CD4-positive, alpha-beta memory T cell (primary cell): ENCODE data around the gene FNBP1. TPM values are rescaled to one million over a fixed set of nuclear protein-coding genes. Genes with fewer than 3 reads are reported as not detected.
"Not testable (repeated sequence)": the region's sequence is repeated elsewhere in the genome, so short reads cannot be mapped to it uniquely, and the experiment has no call there.

Source experiments
- CTCF ChIA-PET: fragments of 350-600 bp; sonication (Branson Sonifier 250); formaldehyde crosslinking; loops from one replicate; lab custom pipeline; 2021; ENCODE audit warnings: inconsistent platforms; ENCODE audit not compliant: partially characterized antibody; lab: Charles Lee
- POLR2A ChIA-PET: fragments of 350-600 bp; sonication (Branson Sonifier 250); formaldehyde crosslinking; loops from one replicate; lab custom pipeline; 2021; ENCODE audit not compliant: partially characterized antibody; lab: Charles Lee
- DNase-seq, 5 donors: peaks; one replicate each; pipeline versions ENCODE4 v3.0.0 to v3.0.0-alpha.2; 2020 to 2022; ENCODE audit warnings: mixed read lengths in 1 of 5
- H3K27ac ChIP-seq: one replicate; pipeline ENCODE4 v1.7.0; 2013; ENCODE audit warnings: low read depth, low read length
- H3K27me3 ChIP-seq: 2 replicates; pipeline ENCODE4 v1.7.0; 2013; ENCODE audit warnings: mild to moderate bottlenecking, low read length, moderate library complexity; ENCODE audit not compliant: insufficient read depth
- H3K36me3 ChIP-seq: 2 replicates; pipeline ENCODE4 v1.7.0; 2013; ENCODE audit warnings: mild to moderate bottlenecking, low read length, moderate library complexity; ENCODE audit not compliant: insufficient read depth
- H3K4me1 ChIP-seq: 2 replicates; pipeline ENCODE4 v1.7.0; 2013; ENCODE audit warnings: mild to moderate bottlenecking, low read length, moderate library complexity; ENCODE audit not compliant: insufficient read depth
- H3K4me3 ChIP-seq, 2 donors: one replicate each; pipeline ENCODE4 v1.7.0; 2013; ENCODE audit warnings: low read length in 2 of 2, mild to moderate bottlenecking in 1 of 2
- H3K9me3 ChIP-seq, 2 donors: one replicate each; pipeline ENCODE4 v1.7.0; 2013; ENCODE audit warnings: low read length in 2 of 2, control low read depth in 1 of 2; ENCODE audit not compliant: control insufficient read depth in 1 of 2
- H3K27ac Mint-ChIP-seq, 7 donors: one replicate each; pipeline ENCODE4 v1.8.0; 2020 to 2021; ENCODE audit warnings: mixed read lengths in 7 of 7, mild to moderate bottlenecking in 6 of 7, inconsistent platforms in 3 of 7, moderate library complexity in 3 of 7
- H3K27me3 Mint-ChIP-seq, 2 donors: one replicate each; pipeline ENCODE4 v1.8.0; 2020 to 2021; ENCODE audit warnings: mixed read lengths in 2 of 2
- H3K36me3 Mint-ChIP-seq, 2 donors: one replicate each; pipeline ENCODE4 v1.8.0; 2020 to 2021; ENCODE audit warnings: mixed read lengths in 2 of 2, inconsistent platforms in 1 of 2, mild to moderate bottlenecking in 1 of 2
- H3K4me1 Mint-ChIP-seq, 4 donors: one replicate each; pipeline ENCODE4 v1.8.0; 2020 to 2021; ENCODE audit warnings: mixed read lengths in 4 of 4, mild to moderate bottlenecking in 1 of 4
- H3K4me3 Mint-ChIP-seq, 8 donors: one replicate each; pipeline ENCODE4 v1.8.0; 2020 to 2021; ENCODE audit warnings: mixed read lengths in 8 of 8, mild to moderate bottlenecking in 7 of 8, moderate library complexity in 6 of 8, inconsistent platforms in 3 of 8
- H3K9me3 Mint-ChIP-seq, 8 donors: one replicate each; pipeline ENCODE4 v1.8.0; 2020 to 2021; ENCODE audit warnings: mixed read lengths in 8 of 8, mild to moderate bottlenecking in 5 of 8, inconsistent platforms in 3 of 8, moderate library complexity in 1 of 8
- intact Hi-C: fragments of 100-400 bp; cut with micrococcal nuclease; formaldehyde crosslinking; loops from one replicate; pipeline ENCODE4 v1.15.1; 2023
- polyA plus RNA-seq, 2 donors: library from polyadenylated mRNA; unstranded; fragments of 300-500 nt; fragmentation: Illumina TruSeq; gene quantifications; one replicate each; pipeline ENCODE4 v1.2.3, GENCODE V29; 2021
- total RNA-seq, 2 experiments: library from RNA; stranded (reverse); gene quantifications; one replicate each; pipeline ENCODE4 v1.2.3, GENCODE V29; 2021

The FNBP1 gene
- total and polyA plus RNA-seq, 4 experiments from 2014 or later, result 143 to 202 (median 181) TPM

DNA sequence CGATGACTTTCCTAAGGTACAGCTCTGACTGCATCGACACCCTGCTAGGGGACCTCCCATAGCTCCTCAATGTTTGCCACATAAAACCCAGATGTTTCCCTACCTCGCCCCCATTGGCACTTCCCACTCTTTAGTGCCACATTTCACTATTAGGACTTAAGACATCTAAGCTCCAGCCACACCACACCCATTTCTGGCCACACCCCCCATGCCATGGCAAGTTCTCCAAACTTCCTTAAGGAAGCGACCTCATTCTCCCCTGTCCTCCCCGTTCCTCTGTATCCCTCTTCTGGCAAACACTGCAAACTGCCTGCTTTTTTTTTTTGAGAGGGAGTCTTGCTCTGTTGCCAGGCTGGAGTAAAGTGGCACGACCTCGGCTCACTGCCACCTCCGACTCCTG, 144.8 kb downstream of the FNBP1 start:
- peak in 1 of 5 donors; percentile 12 for DNase-seq
- ChIA-PET CTCF (interaction anchor here (1.1 to 2.1 kb wide), 3 partner anchors 12 to 201 kb away, joined by 3 to 10 read pairs (median 5); no protein-coding TSS in a partner anchor), POLR2A (interaction anchor here (0.7 to 2.6 kb wide), 7 partner anchors 10 to 91 kb away, joined by 3 to 17 read pairs (median 4); partner anchors contain the start of gene C9orf78)
- Mint-ChIP-seq H3K9me3 (peaks cover 0 to 1% (median 0%) of the 10 kb centered on the region in 8 donors), H3K27ac (peak overlapping the region; percentile 48 to 94 (median 89)), H3K36me3 (peaks cover 63 to 84% of the 10 kb centered on the region in 2 donors), H3K27me3 (no peaks in the 10 kb centered on the region), H3K4me1 (peaks cover 29 to 62% (median 44%) of the 10 kb centered on the region in 4 donors), H3K4me3 (peak overlapping the region in 2 of 8 donors; percentile 25 to 32)
- H3K4me3 ChIP-seq, result no peak overlapping the region
- H3K4me1 ChIP-seq, result peaks cover 40% of the 10 kb centered on the region
- intact Hi-C loops, result no loop called here
- no peak overlapping the region for H3K27ac ChIP-seq
- peaks cover 48% of the 10 kb centered on the region for H3K36me3 ChIP-seq
- H3K27me3 ChIP-seq, result no peaks in the 10 kb centered on the region
- H3K9me3 ChIP-seq, result no peaks in the 10 kb centered on the region

- no peak for DNase-seq
- H3K27me3 Mint-ChIP-seq, result no peaks in the 10 kb centered on the region
- peak overlapping the region in 3 of 8 donors; percentile 4 to 52 (median 10) for H3K4me3 Mint-ChIP-seq
- peak overlapping the region; percentile 72 to 100 (median 95) for H3K27ac Mint-ChIP-seq
- no peaks in the 10 kb centered on the region for H3K9me3 ChIP-seq
- H3K4me1 ChIP-seq, result peaks cover 49% of the 10 kb centered on the region
- H3K27me3 ChIP-seq, result no peaks in the 10 kb centered on the region
- peaks cover 58 to 79% of the 10 kb centered on the region in 2 donors for H3K36me3 Mint-ChIP-seq
- peaks cover 41% of the 10 kb centered on the region for H3K36me3 ChIP-seq
- ChIA-PET POLR2A (interaction anchor here (0.8 to 2.6 kb wide), 7 partner anchors 9 to 109 kb away, joined by 3 to 17 read pairs (median 4); partner anchors contain the start of gene C9orf78), CTCF (interaction anchor here (1.1 to 2.1 kb wide), 3 partner anchors 11 to 202 kb away, joined by 3 to 10 read pairs (median 5); no protein-coding TSS in a partner anchor)
- intact Hi-C loops, result no loop called here
- no peak overlapping the region for H3K4me3 ChIP-seq
- no peak overlapping the region for H3K27ac ChIP-seq
- peaks cover 0 to 2% (median 0%) of the 10 kb centered on the region in 8 donors for H3K9me3 Mint-ChIP-seq
- peaks cover 34 to 65% (median 50%) of the 10 kb centered on the region in 4 donors for H3K4me1 Mint-ChIP-seq
These were observed 145.7 kb downstream of the FNBP1 start for GRCh38 chr9:129897263-129897662.

DNA sequence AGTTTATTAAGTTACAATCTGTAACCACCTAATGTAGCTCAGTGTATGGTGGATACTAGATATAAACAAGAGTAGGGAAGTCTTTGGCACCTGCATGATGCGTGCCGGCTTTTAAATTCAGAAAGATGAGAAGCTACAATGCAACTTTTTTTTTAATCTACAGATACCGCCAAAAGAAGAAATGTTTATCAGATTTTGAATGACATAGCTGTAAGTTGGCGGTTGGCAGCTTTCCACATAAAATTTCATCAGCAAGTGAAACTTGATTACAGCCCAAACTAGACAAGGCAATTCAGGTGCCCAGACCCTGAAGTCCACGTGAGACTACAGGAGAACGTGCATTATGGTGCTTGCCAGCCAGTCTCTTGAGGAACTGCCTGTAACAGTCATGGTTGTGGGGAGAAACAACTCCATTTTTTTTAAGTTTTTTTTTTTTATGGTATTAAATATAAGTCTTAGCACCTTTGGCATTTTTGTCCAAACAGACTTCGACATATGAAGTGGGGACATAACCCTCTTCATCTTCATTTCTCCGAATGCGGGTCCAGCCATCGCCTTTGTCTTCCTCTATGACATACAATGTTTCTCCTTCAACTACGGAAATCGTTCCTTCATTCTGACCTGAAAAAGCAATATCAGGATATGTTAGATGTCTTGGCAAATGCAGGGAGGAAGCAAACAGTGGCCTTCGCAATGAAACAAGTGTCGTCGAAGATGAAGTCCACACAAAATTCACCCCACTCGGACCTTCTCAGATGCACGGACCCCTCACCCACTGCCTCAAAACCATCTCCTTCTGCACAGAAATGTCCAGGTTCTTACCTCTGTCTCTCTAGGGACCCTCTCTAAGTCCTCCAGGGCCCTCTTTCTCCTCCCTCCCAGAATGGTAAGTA, 147.4 kb downstream of the FNBP1 start:
- ChIA-PET CTCF (interaction anchor here (0.8 to 1.4 kb wide), 9 partner anchors 9 to 157 kb away, joined by 3 to 8 read pairs (median 3); no protein-coding TSS in a partner anchor), POLR2A (interaction anchor here (0.7 to 18.1 kb wide), 16 partner anchors 10 to 270 kb away, joined by 3 to 423 read pairs (median 4); partner anchors contain the start of genes C9orf78, FNBP1 and USP20)
- no peak overlapping the region for H3K4me3 ChIP-seq
- intact Hi-C loops, result loop anchor here (1.0 kb wide), 1 partner anchor 9 kb away; no protein-coding TSS in a partner anchor
- Mint-ChIP-seq H3K27ac (peak overlapping the region; percentile 90 to 100 (median 97)), H3K4me3 (peak overlapping the region; percentile 10 to 75 (median 62)), H3K9me3 (peaks cover 0 to 4% (median 0%) of the 10 kb centered on the region in 8 donors), H3K27me3 (no peaks in the 10 kb centered on the region), H3K36me3 (peaks cover 55 to 72% of the 10 kb centered on the region in 2 donors), H3K4me1 (peaks cover 42 to 78% (median 62%) of the 10 kb centered on the region in 4 donors)
- peaks cover 27% of the 10 kb centered on the region for H3K36me3 ChIP-seq
- H3K4me1 ChIP-seq, result peaks cover 66% of the 10 kb centered on the region
- peak; percentile 64 to 90 (median 69) for DNase-seq
- no peaks in the 10 kb centered on the region for H3K9me3 ChIP-seq
- no peaks in the 10 kb centered on the region for H3K27me3 ChIP-seq
- peak overlapping the region; percentile 62 for H3K27ac ChIP-seq

DNA sequence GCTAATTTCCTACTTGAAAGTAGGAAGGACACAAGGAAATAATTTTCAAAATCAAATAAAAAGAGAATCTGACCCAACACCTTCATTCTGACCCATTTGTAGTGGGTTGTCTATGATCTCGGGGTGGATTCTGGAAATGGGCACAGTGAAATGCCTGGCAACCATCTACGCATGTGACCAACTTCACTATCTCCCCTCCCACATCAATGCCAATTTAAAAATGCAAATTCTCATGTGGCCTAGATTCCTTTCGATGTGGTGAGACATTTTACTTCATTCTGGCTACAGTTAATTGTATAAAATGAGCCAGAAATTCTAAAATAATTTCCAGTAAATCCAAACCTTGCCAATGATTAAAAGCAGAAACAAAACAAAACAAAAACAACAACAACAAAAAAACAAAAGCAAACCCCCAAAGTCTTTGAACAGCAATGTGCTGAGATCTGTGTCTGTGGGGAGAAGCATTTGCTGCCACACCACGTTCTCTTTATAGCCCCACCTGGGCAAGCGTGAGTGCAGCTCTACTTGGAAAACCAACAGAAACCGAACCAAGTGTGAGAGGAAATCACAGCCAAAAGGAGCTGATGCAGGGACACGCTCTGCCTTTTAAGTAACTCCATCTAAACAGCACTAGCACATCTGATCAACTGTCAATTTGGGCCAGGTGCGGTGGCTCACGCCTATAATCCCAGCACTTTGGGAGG, 148.7 kb downstream of the FNBP1 start:
- Mint-ChIP-seq H3K36me3 (peaks cover 51 to 65% of the 10 kb centered on the region in 2 donors), H3K27me3 (no peaks in the 10 kb centered on the region), H3K4me3 (peak overlapping the region; percentile 17 to 75 (median 69)), H3K27ac (peak overlapping the region; percentile 90 to 100 (median 97)), H3K4me1 (peaks cover 49 to 91% (median 72%) of the 10 kb centered on the region in 4 donors), H3K9me3 (peaks cover 0 to 6% (median 0%) of the 10 kb centered on the region in 8 donors)
- peak; percentile 71 to 77 (median 75) for DNase-seq
- peaks cover 77% of the 10 kb centered on the region for H3K4me1 ChIP-seq
- POLR2A ChIA-PET, result interaction anchor here (1.2 to 18.1 kb wide), 13 partner anchors 9 to 146 kb away, joined by 3 to 423 read pairs (median 5); partner anchors contain the start of genes C9orf78, FNBP1 and USP20
- peak overlapping the region; percentile 62 for H3K27ac ChIP-seq
- CTCF ChIA-PET, result interaction anchor here (0.7 to 1.4 kb wide), 6 partner anchors 8 to 159 kb away, joined by 3 to 8 read pairs (median 3); no protein-coding TSS in a partner anchor
- H3K4me3 ChIP-seq, result peak overlapping the region in 1 of 2 donors; percentile 0
- no peaks in the 10 kb centered on the region for H3K27me3 ChIP-seq
- intact Hi-C loops, result no loop called here
- peaks cover 15% of the 10 kb centered on the region for H3K36me3 ChIP-seq
- no peaks in the 10 kb centered on the region for H3K9me3 ChIP-seq

DNA sequence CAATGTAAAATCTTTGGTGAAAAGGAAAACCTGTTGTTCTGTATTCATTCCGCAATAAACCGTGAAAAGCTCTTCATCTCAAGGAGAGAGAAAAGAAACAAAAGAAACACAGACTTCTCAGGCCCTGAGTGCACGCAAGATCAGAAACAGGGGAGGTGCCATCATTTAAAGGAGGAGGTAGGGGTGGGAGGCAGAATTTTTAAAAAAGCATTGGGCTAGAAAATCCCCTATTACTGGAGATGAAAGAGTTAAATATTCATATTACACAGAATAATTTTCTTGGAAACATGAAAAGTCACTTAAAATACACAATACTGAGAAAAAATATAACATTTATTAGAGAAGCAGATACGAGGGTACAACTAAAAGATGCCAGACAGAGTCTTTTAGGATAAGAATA, 151.4 kb downstream of the FNBP1 start:
- peak in 3 of 5 donors; percentile 18 to 32 (median 18) for DNase-seq
- POLR2A ChIA-PET, result interaction anchor here (1.1 to 18.1 kb wide), 12 partner anchors 12 to 149 kb away, joined by 3 to 423 read pairs (median 19); partner anchors contain the start of genes C9orf78, FNBP1 and USP20
- Mint-ChIP-seq H3K36me3 (peaks cover 33 to 63% of the 10 kb centered on the region in 2 donors), H3K4me1 (peaks cover 55 to 98% (median 79%) of the 10 kb centered on the region in 4 donors), H3K27ac (peak overlapping the region; percentile 99 to 100 (median 100)), H3K27me3 (no peaks in the 10 kb centered on the region), H3K4me3 (peak overlapping the region; percentile 85 to 98 (median 93)), H3K9me3 (peaks cover 0 to 10% (median 0%) of the 10 kb centered on the region in 8 donors)
- no peaks in the 10 kb centered on the region for H3K9me3 ChIP-seq
- peak overlapping the region; percentile 8 to 42 for H3K4me3 ChIP-seq
- intact Hi-C loops, result no loop called here
- H3K4me1 ChIP-seq, result peaks cover 95% of the 10 kb centered on the region
- peak overlapping the region; percentile 98 for H3K27ac ChIP-seq
- CTCF ChIA-PET, result interaction anchor here (1.1 to 1.2 kb wide), 2 partner anchors 13 to 45 kb away, joined by 3 to 4 read pairs; no protein-coding TSS in a partner anchor
- no peaks in the 10 kb centered on the region for H3K27me3 ChIP-seq
- no peaks in the 10 kb centered on the region for H3K36me3 ChIP-seq

- Histone ChIP-seq H3K27ac (peak overlapping the region; percentile 98), H3K4me3 (peak overlapping the region; percentile 8 to 42), H3K4me1 (peaks cover 93% of the 10 kb centered on the region)
- H3K27me3 ChIP-seq, intact Hi-C loops, H3K9me3 ChIP-seq, H3K36me3 ChIP-seq, H3K9me3 Mint-ChIP-seq, H3K27me3 Mint-ChIP-seq, DNase-seq: not testable (repeated sequence)
- ChIA-PET CTCF (interaction anchor here (0.6 kb wide), 1 partner anchor 209 kb away, joined by 4 read pairs; no protein-coding TSS in a partner anchor), POLR2A (interaction anchor here (0.9 to 18.1 kb wide), 11 partner anchors 13 to 163 kb away, joined by 3 to 423 read pairs (median 30); partner anchors contain the start of genes C9orf78, FNBP1, GPR107 and USP20)
- peak overlapping the region; percentile 99 to 100 (median 100) for H3K27ac Mint-ChIP-seq
- peak overlapping the region; percentile 87 to 98 (median 94) for H3K4me3 Mint-ChIP-seq
- peaks cover 52 to 98% (median 76%) of the 10 kb centered on the region in 4 donors for H3K4me1 Mint-ChIP-seq
- peaks cover 28 to 58% of the 10 kb centered on the region in 2 donors for H3K36me3 Mint-ChIP-seq
These were observed 152.2 kb downstream of the FNBP1 start for GRCh38 chr9:129890718-129891299.
